Measurements from ENCODE around the gene DCDC1.
"Not testable (repeated sequence)": the region's sequence is repeated elsewhere in the genome, so short reads cannot be mapped to it uniquely, and the experiment has no call there.

DCDC1 gene

DNA sequence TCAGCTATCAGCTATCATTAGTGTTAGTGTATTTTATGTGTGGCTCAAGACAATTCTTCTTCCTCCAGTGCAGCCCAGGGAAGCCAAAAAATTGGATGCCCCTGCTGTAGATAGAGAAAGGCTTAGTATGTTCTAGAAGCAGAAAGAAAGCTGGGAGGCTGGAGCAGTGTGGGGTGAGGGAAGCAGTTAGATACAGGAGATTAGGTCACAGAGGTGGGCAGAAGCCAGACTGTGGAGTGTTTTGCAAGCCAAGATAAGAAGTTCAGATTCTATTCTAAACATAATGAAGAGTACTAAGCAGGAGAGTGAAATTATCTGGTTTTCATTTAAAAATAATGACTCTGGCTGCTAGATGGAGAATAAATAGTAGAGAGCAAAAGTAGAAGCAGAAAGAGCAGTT is 381.7 kb downstream of the DCDC1 start:
- DNase-seq (ENCODE audit: low read depth, low spot score), result no peak

DNA sequence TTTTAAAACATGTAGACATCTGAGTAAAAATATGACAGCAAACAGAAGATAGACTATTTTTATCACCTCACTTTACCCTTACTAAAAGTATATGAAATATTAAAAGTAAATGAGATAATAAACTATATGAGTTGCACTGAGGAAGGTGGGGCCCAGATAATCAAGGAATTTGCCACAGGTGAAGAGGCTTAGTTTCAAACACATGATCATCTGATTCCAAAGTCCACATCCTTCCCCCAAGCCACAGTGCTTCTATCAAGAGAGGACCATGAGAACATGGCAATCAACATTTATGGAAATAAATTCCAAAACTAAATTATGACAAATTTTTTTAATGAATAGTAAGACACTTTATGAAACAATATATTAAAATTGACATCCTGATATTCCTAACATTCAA is 384.0 kb downstream of the DCDC1 start:
- DNase-seq (ENCODE audit: low read depth, low spot score), result no peak

DNA sequence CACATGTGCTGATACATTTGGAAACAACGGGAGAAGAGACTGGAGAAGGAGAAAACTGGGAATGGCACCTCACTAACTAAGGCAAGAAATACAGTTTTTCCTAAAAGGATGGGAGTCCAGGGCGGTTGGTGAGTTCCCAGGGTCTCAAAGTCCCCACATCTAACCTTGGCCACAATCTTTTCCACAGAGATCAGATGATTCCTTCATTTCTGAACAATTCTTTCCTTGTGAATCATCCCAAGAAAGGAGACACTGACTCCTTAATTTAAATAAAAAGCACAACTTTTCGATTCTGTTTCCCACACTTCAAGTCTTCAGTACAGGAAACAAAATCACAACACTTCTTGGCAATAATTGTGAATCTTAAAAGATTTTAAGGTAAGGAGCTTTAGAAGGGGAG is 384.7 kb downstream of the DCDC1 start:
- no peak for DNase-seq (ENCODE audit: low read depth, low spot score)

DNA sequence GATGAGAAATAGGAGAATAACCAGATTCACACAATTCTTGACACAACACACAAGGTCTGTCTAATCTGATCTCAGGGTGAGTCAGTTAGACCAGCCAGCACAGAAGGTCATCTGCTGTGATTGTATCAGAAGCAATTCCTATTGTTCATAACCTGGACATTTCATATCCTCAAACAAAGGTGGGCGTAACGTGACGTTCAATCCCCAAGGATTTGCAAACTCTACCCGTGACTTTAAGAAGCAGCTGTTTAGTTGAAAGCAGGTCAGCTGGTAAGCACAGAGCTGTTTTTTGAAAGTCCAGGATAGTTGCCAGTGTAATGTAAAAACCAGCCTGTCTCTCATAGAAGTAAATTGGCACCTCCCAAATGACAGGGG is 385.1 kb downstream of the DCDC1 start:
- DNase-seq (ENCODE audit: low read depth, low spot score), result no peak

DNA sequence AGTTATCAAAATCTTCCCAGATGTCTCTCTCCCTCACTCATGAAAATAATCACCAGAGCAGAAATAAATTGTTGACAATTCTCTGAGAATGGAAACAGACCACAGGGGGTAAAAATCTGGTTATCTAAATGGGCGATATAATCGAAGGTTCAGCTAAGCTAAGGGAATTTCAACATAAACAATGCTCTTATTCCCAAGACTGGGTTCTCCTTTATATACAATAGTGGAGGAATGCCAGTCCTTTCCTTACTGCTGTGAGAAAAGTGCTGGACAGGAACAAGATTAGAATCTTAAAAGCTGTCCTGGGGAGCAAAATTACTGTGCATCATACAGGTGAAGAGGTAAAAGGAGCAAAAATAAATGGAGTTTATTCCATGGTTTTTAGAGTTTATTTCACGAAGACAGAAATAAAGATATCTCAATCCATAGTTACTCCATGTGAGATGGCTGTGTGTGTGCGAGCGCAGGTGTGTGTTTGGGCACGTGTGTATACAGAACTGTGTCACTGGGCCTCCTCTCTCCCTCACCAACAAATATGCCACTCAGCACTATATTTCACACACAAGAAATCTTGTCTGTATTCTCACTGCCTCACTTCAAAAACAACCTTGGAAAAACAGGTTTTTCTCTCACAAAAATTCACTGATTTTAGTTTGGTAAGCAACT is 385.6 kb downstream of the DCDC1 start:
- no peak for DNase-seq (ENCODE audit: low read depth, low spot score)

DNA sequence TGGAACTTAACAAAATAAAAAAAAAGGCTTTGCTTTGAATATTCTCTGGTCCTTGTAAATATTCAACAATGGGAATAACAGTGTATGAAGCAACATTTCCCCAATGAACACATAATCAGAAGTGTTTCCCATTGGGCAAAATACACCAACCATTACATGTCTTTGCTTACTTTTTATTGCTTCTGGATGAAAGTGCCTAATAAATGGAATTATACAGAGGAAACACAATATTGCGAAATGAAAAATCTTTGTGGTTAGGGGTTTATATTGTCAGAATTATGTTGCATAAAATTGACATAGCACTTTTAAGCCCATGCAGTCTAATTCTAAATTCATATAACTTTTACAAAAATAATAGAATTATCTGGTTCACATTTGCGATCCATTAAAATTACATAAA is 386.4 kb downstream of the DCDC1 start:
- no peak for DNase-seq (ENCODE audit: low read depth, low spot score)

DNA sequence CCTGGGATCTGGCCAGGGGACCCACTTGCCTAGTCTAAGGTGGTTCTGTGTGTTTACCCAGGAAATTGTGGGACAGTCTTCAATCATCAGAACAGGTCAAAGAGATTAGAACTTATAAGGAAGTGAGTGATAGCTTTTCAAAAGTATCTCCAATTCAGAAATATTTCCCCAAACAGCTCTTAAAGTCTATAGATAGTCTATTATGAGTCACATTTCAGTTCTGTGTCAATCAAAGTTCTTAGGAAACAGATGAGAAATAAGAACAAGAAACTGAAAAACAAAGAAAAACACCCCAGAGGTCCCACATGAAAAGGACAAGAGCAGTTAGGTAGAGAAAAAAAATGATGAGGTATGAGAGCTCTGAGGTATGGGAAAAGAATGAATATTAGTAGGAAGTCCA is 402.0 kb downstream of the DCDC1 start:
- DNase-seq (ENCODE audit: low read depth, low spot score), result no peak

DNA sequence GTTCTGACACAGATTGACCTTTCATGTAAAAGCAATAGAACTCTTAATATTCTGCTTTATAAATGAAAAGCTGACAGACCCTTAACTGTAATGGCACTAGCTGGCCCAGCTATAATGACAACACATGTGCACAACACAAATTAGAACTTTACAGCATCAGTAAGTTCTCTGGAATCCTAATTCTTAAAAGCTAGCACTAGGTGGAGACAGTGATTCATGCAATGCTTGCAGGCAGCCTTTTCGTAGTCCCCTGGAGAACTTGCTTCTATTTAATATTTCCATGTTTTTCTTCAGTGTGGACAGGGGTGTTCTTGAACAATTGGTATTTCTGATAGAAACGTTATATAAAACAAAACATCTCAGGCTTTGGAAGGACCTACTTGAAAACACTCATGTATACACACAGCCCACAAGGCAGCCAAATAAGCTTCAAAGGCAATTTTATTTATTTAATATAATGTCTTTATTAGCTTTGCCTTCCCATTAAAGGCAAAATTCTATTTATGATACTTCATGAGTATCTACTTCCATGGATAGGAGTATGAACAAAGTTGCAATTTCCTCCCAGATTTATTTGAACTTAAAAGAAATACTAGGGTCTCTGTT is 409.0 kb downstream of the DCDC1 start:
- no peak for DNase-seq (ENCODE audit: low read depth, low spot score)

DNA sequence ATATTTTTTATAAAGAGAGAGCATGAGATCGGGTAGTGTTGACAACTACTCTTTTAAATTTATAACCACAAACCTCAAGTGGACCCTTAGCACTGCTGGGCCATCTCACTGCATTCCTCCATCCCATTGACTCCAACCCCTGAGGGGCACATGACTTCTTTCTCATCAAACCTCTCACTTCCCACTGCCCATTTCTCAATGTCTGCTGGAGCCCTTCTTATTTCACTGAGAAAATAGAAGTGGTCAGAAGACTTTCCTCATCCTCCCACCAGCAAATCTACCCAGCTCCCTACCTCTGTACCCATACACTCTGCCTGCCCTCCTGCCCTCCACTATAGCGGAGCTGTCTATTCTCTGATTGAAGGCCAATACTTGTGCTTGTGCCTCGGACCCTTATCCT is 412.8 kb downstream of the DCDC1 start:
- no peak for DNase-seq (ENCODE audit: low read depth, low spot score)

DNA sequence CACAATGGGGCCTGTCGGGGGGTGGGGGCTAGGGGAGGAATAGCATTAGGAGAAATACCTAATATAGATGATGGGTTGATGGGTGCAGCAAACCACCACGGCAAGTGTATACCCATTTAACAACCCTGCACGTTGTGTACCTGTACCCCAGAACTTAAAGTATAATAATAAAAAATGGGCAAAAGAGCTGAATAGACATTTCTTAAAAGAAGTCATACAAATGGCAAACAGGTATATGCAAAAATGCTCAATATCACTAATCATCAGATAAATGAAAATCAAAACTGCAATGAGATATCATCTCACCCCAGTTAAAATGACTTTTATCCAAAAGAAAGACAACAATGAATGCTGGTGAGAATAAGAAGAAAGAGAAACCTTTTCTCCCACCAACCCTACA is 419.7 kb downstream of the DCDC1 start:
- no peak for DNase-seq (ENCODE audit: low read depth, low spot score)

DNA sequence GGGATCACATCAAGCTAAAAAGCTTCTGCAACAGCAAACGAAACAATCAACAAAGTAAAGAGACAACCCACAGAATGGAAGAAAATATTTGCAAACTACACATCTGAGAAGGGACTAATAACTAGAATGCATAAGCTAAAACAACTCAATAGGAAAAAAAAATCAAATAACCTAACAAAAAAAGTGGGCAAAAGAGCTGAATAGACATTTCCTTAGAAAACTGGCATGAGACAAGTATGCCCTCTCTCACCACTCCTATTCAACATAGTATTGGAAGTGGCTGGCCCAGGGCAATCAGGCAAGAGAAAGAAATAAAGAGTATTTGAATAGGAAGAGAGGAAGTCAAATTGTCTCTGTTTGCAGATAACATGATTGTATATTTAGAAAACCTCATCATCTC is 421.8 kb downstream of the DCDC1 start:
- DNase-seq (ENCODE audit: low read depth, low spot score), result not testable (repeated sequence)

DNA sequence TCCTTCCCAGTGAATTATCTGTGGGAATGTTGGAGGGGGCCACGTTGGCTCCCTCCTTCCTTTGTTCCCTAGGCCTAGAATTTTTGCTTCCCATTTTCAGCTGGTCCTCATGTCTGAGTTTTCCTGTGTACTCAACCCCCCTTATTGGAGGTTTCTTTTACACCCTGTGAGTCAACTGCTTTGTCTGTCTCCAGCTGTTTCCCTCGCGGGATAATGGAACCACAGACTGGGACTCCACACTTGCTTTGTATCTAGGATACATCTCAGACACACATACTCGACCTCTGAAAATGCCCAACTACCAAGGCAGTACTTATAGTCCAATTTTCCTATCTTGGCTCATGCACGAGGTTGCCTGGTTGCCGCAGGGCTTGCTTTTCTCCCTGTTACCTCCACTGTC is 430.7 kb downstream of the DCDC1 start:
- no peak for DNase-seq (ENCODE audit: low read depth, low spot score)

DNA sequence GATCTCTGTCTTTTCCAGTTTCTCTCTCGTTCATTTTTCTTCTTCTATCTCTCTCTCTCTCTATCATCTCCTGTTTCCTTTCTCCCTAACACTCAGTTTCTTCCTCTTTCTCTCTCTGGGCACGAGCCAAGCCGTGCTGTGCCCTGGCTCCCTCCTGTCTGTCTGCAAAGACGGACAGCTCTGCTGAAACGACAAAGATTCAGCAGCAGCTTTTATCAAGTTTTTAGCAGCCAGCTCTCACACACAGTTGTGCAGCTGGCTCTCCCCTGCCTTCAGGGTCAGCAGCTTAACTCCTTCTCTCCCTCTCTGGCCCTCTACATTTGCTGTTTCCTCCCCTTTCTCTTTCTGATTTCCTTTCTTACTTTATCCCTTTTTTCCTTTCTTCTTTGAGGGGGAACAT is 431.4 kb downstream of the DCDC1 start:
- DNase-seq (ENCODE audit: low read depth, low spot score), result no peak

DNA sequence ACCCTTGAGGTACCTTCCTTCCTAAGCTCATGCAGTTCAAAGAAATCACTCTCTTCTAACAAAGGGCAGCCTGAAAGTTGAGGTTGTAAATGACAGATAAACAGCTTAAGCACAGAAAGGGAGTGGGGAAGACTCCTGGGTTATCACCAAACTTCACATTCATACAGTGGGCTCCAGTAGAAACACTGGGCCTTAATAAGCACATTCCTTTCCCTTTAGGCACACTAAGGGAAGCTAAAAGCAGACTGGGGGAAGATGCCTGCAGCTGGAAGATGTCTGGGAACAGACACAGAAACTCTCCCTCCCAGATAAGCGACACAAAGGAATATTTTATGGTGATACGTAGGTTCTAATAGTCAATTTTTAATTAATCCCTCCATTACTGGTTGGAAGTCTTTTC is 433.0 kb downstream of the DCDC1 start:
- DNase-seq (ENCODE audit: low read depth, low spot score), result no peak

DNA sequence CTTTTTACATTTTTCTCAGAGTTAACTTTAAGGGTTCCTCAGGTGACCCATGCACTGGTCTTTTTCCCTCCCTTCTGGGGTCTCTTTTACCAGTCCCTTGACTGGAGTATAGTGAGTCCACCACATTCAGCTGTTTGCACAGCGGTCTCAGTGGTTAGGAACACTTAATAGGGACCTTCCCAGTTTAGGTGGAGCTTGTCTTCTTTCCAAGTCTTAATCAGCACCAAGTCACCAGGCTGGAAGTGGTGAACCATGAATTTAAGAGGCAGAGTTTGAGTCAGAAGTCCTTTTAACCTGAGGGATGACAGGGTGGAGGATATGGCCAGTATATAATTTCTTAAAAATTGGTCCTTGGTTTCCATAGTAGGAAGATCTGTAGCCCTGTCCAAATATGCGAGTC is 433.7 kb downstream of the DCDC1 start:
- DNase-seq (ENCODE audit: low read depth, low spot score), result no peak

DNA sequence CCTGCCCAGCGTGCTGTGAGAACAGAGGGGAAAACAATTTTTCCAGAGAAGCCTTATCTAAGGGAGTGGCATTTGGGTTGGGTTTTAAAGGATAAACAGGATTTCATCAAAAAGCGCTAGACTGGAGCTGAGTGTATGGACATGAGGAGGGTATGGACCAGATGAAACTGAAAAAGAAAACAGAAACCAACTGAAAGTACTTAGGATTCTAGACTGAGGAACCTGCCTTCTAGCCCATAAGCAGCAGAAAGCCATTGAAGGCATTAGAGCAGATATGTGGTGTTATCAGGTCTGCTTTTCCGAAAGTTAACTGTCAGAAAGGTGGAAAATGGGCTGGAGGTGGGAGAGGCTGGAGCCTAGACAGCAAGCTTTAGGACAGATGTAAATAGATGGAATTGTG is 443.4 kb downstream of the DCDC1 start:
- DNase-seq (ENCODE audit: low read depth, low spot score), result no peak

DNA sequence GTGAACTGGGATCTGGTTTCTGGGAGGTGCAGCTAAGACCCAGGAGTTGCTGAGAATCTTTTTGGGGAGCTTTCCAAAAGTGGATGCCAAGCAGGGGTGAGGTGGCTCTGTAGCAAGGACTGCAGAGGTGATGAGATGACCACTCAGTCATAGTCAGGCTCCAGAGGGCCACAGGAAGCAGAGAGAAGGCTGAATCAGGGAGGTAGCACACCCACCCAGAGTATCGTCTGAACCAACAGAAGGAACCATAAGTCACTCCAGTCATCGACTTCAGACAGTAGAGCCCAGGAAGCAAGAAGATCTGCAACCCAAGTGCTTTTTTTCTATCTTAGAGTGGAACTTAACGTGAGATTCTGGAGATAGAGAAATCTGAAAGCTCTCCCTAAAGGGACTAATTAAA is 447.7 kb downstream of the DCDC1 start:
- DNase-seq (ENCODE audit: low read depth, low spot score), result no peak

DNA sequence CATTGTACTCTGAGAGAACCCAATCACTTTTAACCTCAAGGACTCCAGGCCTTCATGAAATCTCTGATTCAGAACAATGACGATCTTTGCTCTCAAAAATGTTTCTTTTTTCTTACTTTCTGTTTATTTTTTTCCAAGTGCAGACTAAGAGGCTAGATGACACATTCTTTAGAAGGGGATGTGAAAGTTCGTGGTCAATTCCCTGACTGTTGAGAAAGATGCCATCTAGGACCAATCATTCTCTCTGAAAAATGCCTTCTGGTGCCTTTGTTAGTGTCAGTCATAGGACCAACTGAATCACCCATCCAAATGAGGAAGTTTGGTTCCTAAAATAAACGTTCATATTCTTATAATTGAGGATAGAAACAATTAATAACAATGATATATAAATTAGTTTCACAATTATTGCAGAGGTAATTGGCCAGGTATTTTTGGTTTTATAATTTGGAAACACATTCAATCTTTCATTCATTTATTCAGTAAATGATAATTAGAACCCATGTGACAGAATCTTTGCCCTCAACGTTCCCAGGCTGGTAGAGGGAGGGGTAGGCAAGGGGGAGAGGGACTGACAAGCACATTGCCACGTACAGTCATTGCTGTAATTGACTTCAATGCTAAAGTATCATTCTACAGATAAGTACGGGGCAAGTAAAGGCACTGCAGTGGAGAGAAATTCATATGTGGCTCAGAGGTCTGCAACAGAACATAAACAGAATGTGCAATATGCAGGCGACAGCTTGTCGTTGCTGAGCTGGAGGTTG is 450.0 kb downstream of the DCDC1 start:
- DNase-seq (ENCODE audit: low read depth, low spot score), result no peak

DNA sequence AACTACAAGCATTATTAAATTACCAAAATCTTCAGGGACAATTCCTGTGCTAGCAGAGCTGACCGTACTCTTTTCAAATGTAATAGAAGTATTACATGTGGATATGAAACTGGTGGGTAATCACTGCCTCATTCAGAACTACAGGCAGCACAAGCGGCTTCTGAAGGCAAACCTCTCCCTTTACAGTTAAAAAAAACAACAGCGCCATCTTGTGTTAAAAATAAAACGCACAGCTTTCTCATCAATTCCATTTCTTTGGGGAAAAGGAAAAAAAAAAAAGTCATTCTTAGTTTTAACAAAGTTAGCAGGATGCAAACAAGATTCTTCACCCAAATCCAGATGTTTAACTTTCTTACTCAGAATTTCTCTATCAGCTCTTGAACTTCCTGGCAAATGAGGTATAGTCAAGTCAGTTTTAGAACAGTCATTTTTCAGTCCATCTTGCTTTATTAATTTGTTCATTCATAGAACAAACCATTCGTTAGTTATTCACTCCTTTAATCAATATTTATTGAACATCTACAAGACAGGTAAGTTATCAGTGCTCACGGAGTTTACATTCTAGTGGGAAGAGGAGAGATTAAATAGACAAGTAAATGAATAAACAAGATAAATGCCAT is 451.6 kb downstream of the DCDC1 start:
- peak; percentile 47 for DNase-seq (ENCODE audit: low read depth, low spot score)

DNA sequence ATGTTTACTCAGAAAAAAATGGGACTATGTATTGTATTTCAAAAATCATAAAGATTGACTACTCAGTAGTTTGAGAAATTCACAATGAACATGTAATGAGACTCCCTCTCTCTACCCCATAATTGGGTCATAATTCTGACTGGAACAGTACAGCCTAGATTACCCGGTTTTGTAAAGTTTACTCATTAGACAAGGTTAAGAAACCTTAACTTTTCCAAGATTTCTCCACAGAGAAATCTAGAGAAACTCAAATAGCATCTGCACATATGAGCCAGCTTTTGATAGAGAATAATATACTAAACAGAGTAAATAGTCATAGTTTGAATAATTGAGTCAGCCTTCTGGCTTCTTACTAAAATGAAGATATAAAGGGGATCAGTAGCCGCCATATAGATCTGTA is 452.3 kb downstream of the DCDC1 start:
- DNase-seq (ENCODE audit: low read depth, low spot score), result no peak

DNA sequence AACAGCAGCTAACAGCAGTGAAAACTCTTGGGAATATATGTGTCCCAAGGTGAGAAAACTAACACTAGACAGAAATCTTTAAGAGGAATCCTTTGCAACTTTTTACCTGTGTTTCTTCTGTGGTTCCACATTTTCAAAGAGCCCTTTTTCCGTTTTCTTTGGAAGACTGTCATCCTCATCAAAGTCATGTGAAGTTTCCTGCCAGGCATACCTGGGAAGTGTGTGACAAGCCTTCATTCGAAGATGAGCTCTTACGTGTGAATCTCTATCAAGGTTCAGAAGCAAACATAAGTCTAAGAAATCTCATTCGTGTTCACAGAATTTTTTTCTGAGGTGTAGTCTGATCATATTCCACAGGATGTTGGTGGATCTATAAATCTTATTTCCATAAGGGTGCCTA is 452.8 kb downstream of the DCDC1 start:
- DNase-seq (ENCODE audit: low read depth, low spot score), result no peak

DNA sequence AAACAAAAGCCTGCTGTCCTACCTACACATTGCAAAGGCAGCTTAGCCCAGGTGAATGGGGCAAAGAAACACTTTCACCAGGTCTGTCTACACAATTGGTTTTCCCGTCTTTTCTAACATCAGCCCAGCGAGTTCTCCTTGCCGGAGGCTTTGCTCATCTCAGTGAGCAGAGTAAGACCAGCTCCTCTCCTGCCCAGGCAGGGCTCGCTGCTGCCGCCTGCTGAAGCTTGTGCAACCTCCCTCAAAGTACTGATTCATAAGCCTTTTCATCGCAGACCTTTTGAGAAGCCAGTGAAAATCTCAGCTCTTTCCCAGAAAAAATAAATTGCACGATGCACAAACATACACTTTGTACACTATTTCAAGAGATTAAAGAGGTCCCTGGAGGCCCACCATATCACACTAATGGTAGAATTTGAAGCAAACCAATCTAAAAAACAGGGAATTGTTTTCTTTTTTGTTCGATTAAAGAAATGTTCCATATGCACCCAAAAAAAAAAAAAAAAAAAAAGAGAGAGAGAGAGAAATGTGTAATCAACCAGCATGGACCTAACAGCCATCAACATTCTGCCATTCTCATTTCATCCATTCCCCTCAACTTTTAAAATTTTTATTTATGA is 455.3 kb downstream of the DCDC1 start:
- DNase-seq (ENCODE audit: low read depth, low spot score), result peak; percentile 81

Measured in ELF-1 (cell line).